HG03442 (cell line): ENCODE measurements around the gene CELSR2.
"Not testable (repeated sequence)": the region's sequence is repeated elsewhere in the genome, so short reads cannot be mapped to it uniquely, and the experiment has no call there.

Source experiments
- ATAC-seq: cut with Tn5 transposase; IDR thresholded peaks from one replicate; pipeline ENCODE4 v1.9.1; 2021; ENCODE audit warnings: mild to moderate bottlenecking, moderate library complexity; ENCODE audit not compliant: unreplicated experiment

Gene CELSR2

GRCh38 chr1:109275706-109276345 is 26.5 kb downstream of the CELSR2 start:
- no peak for ATAC-seq

- peak; percentile 75 for ATAC-seq
Observed at GRCh38 chr1:109277434-109278204, 28.3 kb downstream of the CELSR2 start.

DNA sequence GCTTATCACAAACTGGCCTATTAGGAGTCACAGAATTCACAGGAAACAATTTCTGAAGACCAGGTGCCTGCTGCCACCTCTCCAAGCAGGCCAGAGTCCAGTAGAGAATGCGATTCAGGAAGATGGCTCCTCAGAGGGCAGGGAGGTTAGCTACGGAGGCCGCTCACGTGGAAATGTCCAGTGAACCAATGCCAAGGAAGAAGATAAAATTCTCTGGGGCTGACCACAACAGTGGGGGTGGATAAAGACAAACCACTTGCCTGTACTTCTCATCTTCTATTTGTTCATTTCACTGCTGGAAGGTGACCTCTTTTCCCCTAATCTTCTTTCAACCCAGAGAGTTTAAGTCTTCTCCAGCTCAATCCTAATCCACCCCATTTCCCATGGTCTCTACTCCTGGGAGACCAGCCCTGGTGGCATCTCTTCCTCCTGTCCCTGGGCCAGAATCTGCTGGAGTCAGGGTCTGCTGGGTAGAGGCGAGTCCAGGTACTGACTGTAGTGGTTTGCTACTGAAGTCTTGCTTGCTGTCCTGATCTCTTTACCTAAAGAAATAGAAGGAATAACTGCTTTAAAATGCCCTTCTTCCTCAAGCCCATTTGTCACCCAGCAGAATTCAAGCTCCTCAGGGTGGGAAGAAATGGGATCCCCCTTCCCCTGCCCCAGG is 30.4 kb downstream of the CELSR2 start:
- ATAC-seq = no peak

GRCh38 chr1:109280862-109281261 is 31.5 kb downstream of the CELSR2 start:
- no peak for ATAC-seq

GRCh38 chr1:109281680-109282496 is 32.5 kb downstream of the CELSR2 start:
- ATAC-seq = no peak

- ATAC-seq = no peak
Observed at GRCh38 chr1:109282497-109282951, 33.2 kb downstream of the CELSR2 start.

DNA sequence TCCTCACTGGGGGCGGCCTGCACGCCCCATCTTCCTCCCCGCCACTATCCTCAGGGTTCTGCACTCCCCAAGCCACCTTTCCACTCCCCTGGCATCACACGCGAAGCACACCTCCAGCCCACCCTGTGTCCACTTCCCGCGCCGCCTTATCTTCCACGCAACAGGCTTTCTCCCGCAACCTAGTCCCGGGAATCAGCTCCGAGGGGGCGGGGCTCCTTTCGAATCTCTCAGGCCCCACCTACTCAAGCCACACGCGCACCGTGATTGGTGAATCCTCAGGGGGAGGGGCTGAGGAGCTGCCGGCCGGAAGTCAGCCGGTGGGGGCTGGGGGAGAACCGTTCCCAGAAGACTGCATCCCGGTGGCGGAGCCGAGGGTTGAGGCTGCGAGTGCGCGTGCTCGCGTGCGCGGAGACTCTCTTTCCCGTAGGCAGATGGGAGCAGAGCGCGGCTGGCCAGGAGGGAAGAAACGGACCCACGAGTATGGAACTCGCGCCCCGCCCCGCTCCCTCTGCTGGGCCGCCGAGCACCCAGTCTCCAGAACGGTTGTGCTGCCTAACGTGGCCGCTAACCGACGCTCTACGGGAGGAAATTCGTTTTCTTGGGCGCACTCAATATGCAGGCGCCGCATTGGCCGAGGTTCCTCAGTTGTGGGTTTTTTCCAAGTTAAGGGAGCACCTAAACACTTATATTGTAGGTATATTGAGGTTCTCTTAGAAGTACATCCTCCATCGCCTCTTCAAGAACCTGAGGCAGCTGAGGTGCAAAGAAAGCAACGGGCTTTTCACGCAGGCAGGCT is 33.8 kb downstream of the CELSR2 start, which contains the start of gene PSRC1:
Gene PSRC1 (minus strand): TSS at position 194 of the 796 bp plus-strand sequence.
- ATAC-seq = peak; percentile 93

GRCh38 chr1:109283748-109284600 is 34.6 kb downstream of the CELSR2 start:
- no peak for ATAC-seq

DNA sequence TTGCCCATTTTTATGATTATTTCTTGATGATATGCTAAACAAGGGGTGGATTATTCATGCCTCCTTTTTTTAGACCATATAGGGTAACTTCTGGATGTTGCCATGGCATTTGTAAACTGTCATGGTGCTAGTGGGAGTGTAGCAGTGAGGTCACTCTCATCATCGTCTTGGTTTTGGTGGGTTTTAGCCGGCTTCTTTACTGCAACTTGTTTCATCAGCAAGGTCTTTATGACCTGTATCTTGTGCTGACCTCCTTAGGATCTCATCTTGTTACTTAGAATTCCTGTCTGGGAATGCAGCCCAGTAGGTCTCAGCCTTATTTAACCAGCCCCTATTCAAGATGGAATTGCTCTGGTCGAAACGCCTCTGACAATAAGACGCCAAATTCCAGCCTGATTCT is 37.4 kb downstream of the CELSR2 start:
- not testable (repeated sequence) for ATAC-seq

DNA sequence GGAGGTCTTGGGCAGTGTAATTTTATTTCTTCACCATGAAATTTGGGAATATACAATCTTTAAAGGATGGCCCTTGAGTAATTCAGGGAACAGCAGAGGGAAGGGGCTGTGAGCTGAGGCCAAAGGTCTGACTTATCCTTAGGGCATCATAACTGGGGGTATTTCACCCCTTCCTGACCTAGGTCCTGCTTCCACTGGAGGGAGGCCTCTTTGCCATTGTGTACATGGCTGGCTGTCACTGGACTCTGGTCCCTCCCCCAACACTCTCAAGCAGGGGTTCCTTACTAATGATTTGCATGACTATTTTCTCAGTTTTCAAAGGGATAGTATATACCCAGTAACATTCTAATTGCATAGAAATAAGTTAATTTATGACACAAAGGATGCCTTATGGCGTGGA is 40.8 kb downstream of the CELSR2 start:
- ATAC-seq = no peak

GRCh38 chr1:109290998-109291397 is 41.7 kb downstream of the CELSR2 start:
- no peak for ATAC-seq

- ATAC-seq = no peak
Observed at GRCh38 chr1:109292364-109292763, 43.0 kb downstream of the CELSR2 start.

DNA sequence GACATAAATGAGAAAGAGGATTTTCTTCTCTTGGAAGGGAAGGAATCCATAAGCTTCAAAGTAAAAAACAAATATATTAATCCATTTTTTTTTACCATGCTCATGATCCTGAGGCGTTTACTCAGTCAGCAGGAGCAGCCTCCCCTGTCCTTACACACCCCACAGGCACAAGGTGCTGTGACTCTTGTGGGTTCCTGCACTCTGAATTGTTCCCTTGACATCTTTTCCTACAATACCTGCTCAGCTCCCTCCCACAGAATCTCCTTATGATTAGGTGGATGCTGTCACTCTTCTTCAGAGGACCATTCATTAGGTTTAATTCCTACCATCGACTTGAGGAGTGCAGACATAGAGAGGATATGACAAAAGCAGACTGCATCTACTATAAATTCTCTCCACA is 43.7 kb downstream of the CELSR2 start:
- ATAC-seq = no peak

DNA sequence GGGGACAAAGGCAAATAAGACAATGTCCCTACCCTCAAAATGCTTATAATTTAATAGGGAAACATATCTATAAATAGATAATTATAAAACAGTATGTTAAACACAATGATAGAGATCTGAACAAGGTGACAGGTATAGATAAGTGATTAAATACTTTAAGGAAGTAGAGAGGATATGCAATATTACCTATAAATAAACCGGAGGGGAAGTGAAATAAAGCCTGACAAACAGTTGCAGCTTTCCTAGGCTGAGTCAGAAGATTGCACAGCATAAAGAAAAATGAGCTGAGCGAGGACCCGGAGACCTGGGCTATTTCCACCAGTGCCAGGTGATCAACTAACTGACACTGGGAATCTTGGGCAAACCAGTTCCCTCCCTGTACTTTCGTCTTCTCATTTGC is 45.1 kb downstream of the CELSR2 start:
- no peak for ATAC-seq

DNA sequence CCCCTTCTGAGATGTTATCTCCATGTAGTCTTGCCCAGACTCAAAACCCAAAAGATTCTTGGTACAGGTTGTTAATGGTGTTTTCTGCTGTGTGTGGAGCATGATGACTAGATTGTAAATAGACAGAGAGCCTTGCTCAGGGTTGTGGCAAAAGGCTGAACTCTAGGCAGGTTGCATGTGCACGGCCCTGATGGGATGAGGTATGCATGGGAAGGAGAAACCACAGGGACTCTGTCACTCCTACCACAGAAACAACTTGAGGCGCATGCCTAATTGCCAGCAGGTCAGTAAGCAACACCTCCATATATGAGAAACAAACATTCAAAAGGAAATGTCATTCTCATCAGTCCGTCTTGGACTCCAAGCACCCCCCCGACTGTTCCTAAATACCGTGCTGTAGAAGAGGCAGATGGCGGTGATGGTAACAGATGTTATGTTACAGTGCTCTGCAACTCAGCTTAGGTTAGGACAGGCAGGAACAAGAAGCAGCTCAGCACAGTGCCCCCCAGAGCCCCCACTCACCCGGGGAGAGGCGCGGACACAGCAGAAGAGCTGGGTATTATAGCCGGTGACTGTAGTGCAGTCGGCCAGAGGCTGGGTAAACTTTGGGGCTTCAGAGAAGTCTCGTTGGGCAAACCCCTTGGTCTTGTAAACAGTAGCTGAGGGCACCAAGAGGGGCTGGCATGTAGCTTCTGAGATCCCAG is 46.5 kb downstream of the CELSR2 start:
- no peak for ATAC-seq

DNA sequence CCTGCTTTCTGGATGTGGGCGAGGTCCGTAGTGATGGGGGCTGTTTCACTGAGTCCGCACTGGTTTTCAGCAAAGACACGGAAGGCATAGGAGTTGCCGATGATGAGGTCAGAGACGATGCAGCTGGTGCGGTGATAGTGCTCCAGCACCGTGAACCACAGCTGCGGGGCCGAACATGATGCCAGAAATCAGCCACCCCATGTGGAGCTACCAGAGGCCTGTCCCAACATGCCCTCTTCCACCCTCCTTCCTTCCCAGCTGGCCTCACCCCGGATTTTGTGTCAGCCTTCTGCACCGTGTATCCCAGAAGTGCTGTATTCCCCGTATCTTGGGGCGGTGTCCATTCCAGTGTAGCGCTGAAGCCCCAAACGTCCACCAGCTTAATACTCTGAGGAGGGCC is 47.4 kb downstream of the CELSR2 start:
- no peak for ATAC-seq

DNA sequence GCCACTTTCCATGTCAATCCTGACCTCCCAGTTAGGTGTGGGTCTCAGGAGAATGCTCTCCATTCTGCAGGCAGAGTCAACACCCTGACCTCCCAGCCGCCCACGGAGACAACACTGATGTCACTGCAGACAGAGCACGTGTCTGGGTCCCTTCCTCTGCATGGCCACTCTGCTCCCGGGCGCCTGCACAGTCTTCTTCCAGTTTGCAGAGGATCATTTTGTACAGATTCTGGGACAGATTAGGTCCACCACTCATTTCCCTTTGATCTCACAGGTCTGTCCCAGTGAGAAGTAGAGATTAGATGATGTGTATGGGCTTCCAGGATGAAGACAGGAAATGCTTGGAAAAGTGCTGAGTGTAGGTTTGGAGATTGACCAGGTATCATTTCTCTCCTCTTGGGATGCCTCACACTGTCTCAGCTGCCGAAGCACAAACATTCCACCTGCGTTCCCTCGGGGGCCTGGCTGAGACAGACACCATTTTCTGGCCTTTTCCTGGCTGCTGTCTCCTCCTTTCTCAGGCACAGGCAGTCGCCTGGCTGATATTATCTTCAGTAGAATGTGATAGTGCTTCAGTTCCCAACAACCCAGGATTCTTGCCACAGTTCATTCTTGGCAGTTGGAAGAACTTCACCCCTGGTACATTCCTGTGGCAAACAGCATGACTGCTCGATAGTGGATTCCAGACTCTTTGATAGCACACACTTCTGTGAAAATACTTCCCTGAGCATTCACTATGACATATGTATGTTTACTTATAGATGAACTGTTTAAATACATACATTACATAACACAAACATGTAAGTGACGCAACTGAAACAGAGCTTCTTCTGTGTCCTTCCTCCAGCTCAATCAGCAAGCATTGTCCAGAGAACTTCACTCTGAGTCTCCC is 49.6 kb downstream of the CELSR2 start:
- no peak for ATAC-seq
